ENCODE data around the gene SH3GL3.

DNA sequence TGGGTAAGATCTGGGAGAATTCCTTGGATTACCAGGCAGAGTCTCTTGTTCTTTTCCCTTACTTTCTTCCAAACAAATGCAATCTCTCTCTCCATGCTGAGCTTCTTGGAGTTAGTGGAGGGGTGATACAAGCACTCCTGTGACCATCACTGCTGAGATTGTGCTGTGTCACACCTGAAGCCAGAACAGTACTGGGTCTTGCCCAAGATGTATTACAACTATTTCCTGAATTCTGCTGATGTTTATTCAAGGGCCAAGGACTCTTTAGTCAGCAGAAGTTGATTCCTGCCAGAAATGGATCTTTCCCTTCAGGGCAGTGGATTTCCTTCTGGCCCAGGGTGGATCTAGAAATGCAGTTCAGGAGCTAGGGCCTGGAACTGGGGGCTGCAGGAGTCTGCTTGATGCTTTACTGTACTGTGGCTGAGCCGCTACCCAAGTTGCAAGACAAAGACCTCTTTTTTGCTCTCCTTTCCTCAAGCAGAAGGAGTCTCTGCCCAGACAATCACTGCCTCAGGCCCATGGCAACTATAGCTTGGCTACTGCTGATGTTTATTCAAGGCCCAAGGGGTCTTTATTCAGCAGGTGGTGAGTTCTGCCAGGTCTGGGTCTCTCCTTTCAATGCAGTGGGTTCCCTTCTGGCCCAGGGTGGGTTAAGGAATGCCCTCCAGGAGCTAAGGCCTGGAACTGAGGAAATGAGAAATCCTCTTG, 98.8 kb downstream of the SH3GL3 start:
- TF ChIP-seq, protein P1, sequence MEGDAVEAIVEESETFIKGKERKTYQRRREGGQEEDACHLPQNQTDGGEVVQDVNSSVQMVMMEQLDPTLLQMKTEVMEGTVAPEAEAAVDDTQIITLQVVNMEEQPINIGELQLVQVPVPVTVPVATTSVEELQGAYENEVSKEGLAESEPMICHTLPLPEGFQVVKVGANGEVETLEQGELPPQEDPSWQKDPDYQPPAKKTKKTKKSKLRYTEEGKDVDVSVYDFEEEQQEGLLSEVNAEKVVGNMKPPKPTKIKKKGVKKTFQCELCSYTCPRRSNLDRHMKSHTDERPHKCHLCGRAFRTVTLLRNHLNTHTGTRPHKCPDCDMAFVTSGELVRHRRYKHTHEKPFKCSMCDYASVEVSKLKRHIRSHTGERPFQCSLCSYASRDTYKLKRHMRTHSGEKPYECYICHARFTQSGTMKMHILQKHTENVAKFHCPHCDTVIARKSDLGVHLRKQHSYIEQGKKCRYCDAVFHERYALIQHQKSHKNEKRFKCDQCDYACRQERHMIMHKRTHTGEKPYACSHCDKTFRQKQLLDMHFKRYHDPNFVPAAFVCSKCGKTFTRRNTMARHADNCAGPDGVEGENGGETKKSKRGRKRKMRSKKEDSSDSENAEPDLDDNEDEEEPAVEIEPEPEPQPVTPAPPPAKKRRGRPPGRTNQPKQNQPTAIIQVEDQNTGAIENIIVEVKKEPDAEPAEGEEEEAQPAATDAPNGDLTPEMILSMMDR (IDR thresholded peaks at IDR 0.05; ENCODE audit: low read length) = no peak
- no peak for TF ChIP-seq EZH2 (IDR thresholded peaks at IDR 0.05; ENCODE audit: borderline replicate concordance, low read length)
